ENCODE results near the gene ADGRV1.

Gene ADGRV1

GRCh38 chr5:90871391-90871991 lies 312.9 kb downstream of the ADGRV1 start:
- Histone ChIP-seq H3K27ac (ENCODE audit: low read depth in 2 of 2, low read length in 2 of 2) (peak overlapping the region in 1 of 2 donors; percentile 9), H3K4me3 (ENCODE audit: low read length in 2 of 2) (no peak overlapping the region), H3K27me3 (ENCODE audit: control insufficient read depth in 2 of 2, insufficient read depth in 2 of 2, low read length in 2 of 2) (no peaks in the 10 kb centered on the region), H3K9ac (ENCODE audit: low read depth in 1 of 2, low read length in 2 of 2) (no peak overlapping the region), H3K9me3 (ENCODE audit: control insufficient read depth in 2 of 2, low read length in 2 of 2) (no peaks in the 10 kb centered on the region), H3K36me3 (ENCODE audit: control insufficient read depth in 2 of 2, insufficient read depth in 2 of 2, low read length in 2 of 2) (no peaks in the 10 kb centered on the region), H3K4me1 (ENCODE audit: control insufficient read depth in 2 of 2, insufficient read depth in 2 of 2, low read length in 2 of 2) (peaks cover 0 to 3% of the 10 kb centered on the region in 2 donors)

GRCh38 chr5:90873033-90873517 lies 314.5 kb downstream of the ADGRV1 start:
- H3K9me3 ChIP-seq (ENCODE audit: control insufficient read depth in 2 of 2, low read length in 2 of 2) = no peaks in the 10 kb centered on the region
- H3K4me3 ChIP-seq (ENCODE audit: low read length in 2 of 2) = no peak overlapping the region
- no peaks in the 10 kb centered on the region for H3K27me3 ChIP-seq (ENCODE audit: control insufficient read depth in 2 of 2, insufficient read depth in 2 of 2, low read length in 2 of 2)
- H3K36me3 ChIP-seq (ENCODE audit: control insufficient read depth in 2 of 2, insufficient read depth in 2 of 2, low read length in 2 of 2) = no peaks in the 10 kb centered on the region
- H3K9ac ChIP-seq (ENCODE audit: low read depth in 1 of 2, low read length in 2 of 2) = no peak overlapping the region
- H3K27ac ChIP-seq (ENCODE audit: low read depth in 2 of 2, low read length in 2 of 2) = no peak overlapping the region
- H3K4me1 ChIP-seq (ENCODE audit: control insufficient read depth in 2 of 2, insufficient read depth in 2 of 2, low read length in 2 of 2) = peaks cover 2 to 3% of the 10 kb centered on the region in 2 donors

GRCh38 chr5:90874066-90874465 lies 315.5 kb downstream of the ADGRV1 start:
- Histone ChIP-seq H3K9ac (ENCODE audit: low read depth in 1 of 2, low read length in 2 of 2) (no peak overlapping the region), H3K27ac (ENCODE audit: low read depth in 2 of 2, low read length in 2 of 2) (no peak overlapping the region)

GRCh38 chr5:90875456-90875855 lies 316.9 kb downstream of the ADGRV1 start:
- H3K27ac ChIP-seq (ENCODE audit: low read depth in 2 of 2, low read length in 2 of 2) = no peak overlapping the region
- H3K4me3 ChIP-seq (ENCODE audit: low read length in 2 of 2) = no peak overlapping the region
- H3K27me3 ChIP-seq (ENCODE audit: control insufficient read depth in 2 of 2, insufficient read depth in 2 of 2, low read length in 2 of 2) = no peaks in the 10 kb centered on the region
- H3K9ac ChIP-seq (ENCODE audit: low read depth in 1 of 2, low read length in 2 of 2) = no peak overlapping the region
- H3K4me1 ChIP-seq (ENCODE audit: control insufficient read depth in 2 of 2, insufficient read depth in 2 of 2, low read length in 2 of 2) = peaks cover 3 to 6% of the 10 kb centered on the region in 2 donors
- no peaks in the 10 kb centered on the region for H3K36me3 ChIP-seq (ENCODE audit: control insufficient read depth in 2 of 2, insufficient read depth in 2 of 2, low read length in 2 of 2)
- no peaks in the 10 kb centered on the region for H3K9me3 ChIP-seq (ENCODE audit: control insufficient read depth in 2 of 2, low read length in 2 of 2)

More at GRCh38 chr5:90874066-90874465, 315.5 kb downstream of the ADGRV1 start:
- H3K36me3 ChIP-seq (ENCODE audit: control insufficient read depth in 2 of 2, insufficient read depth in 2 of 2, low read length in 2 of 2) = no peaks in the 10 kb centered on the region
- H3K4me3 ChIP-seq (ENCODE audit: low read length in 2 of 2) = no peak overlapping the region
- H3K9me3 ChIP-seq (ENCODE audit: control insufficient read depth in 2 of 2, low read length in 2 of 2) = no peaks in the 10 kb centered on the region
- H3K27me3 ChIP-seq (ENCODE audit: control insufficient read depth in 2 of 2, insufficient read depth in 2 of 2, low read length in 2 of 2) = no peaks in the 10 kb centered on the region
- peaks cover 3 to 6% of the 10 kb centered on the region in 2 donors for H3K4me1 ChIP-seq (ENCODE audit: control insufficient read depth in 2 of 2, insufficient read depth in 2 of 2, low read length in 2 of 2)

GRCh38 chr5:90876366-90876765 lies 317.8 kb downstream of the ADGRV1 start:
- Histone ChIP-seq H3K27ac (ENCODE audit: low read depth in 2 of 2, low read length in 2 of 2) (no peak overlapping the region), H3K4me1 (ENCODE audit: control insufficient read depth in 2 of 2, insufficient read depth in 2 of 2, low read length in 2 of 2) (peaks cover 3 to 6% of the 10 kb centered on the region in 2 donors), H3K4me3 (ENCODE audit: low read length in 2 of 2) (no peak overlapping the region), H3K9me3 (ENCODE audit: control insufficient read depth in 2 of 2, low read length in 2 of 2) (no peaks in the 10 kb centered on the region), H3K9ac (ENCODE audit: low read depth in 1 of 2, low read length in 2 of 2) (no peak overlapping the region), H3K36me3 (ENCODE audit: control insufficient read depth in 2 of 2, insufficient read depth in 2 of 2, low read length in 2 of 2) (no peaks in the 10 kb centered on the region), H3K27me3 (ENCODE audit: control insufficient read depth in 2 of 2, insufficient read depth in 2 of 2, low read length in 2 of 2) (no peaks in the 10 kb centered on the region)

- no peaks in the 10 kb centered on the region for H3K9me3 ChIP-seq (ENCODE audit: control insufficient read depth in 2 of 2, low read length in 2 of 2)
- H3K36me3 ChIP-seq (ENCODE audit: control insufficient read depth in 2 of 2, insufficient read depth in 2 of 2, low read length in 2 of 2) = no peaks in the 10 kb centered on the region
- no peak overlapping the region for H3K9ac ChIP-seq (ENCODE audit: low read depth in 1 of 2, low read length in 2 of 2)
- H3K27me3 ChIP-seq (ENCODE audit: control insufficient read depth in 2 of 2, insufficient read depth in 2 of 2, low read length in 2 of 2) = no peaks in the 10 kb centered on the region
- no peak overlapping the region for H3K27ac ChIP-seq (ENCODE audit: low read depth in 2 of 2, low read length in 2 of 2)
- no peak overlapping the region for H3K4me3 ChIP-seq (ENCODE audit: low read length in 2 of 2)
- peaks cover 0 to 6% of the 10 kb centered on the region in 2 donors for H3K4me1 ChIP-seq (ENCODE audit: control insufficient read depth in 2 of 2, insufficient read depth in 2 of 2, low read length in 2 of 2)
Observed at GRCh38 chr5:90877049-90877448, 318.5 kb downstream of the ADGRV1 start.

- no peak overlapping the region for H3K9ac ChIP-seq (ENCODE audit: low read depth in 1 of 2, low read length in 2 of 2)
- peaks cover 0 to 6% of the 10 kb centered on the region in 2 donors for H3K4me1 ChIP-seq (ENCODE audit: control insufficient read depth in 2 of 2, insufficient read depth in 2 of 2, low read length in 2 of 2)
- no peaks in the 10 kb centered on the region for H3K27me3 ChIP-seq (ENCODE audit: control insufficient read depth in 2 of 2, insufficient read depth in 2 of 2, low read length in 2 of 2)
- H3K27ac ChIP-seq (ENCODE audit: low read depth in 2 of 2, low read length in 2 of 2) = peak overlapping the region; percentile 58 to 59
- peak overlapping the region in 1 of 2 donors; percentile 7 for H3K4me3 ChIP-seq (ENCODE audit: low read length in 2 of 2)
- no peaks in the 10 kb centered on the region for H3K36me3 ChIP-seq (ENCODE audit: control insufficient read depth in 2 of 2, insufficient read depth in 2 of 2, low read length in 2 of 2)
- H3K9me3 ChIP-seq (ENCODE audit: control insufficient read depth in 2 of 2, low read length in 2 of 2) = no peaks in the 10 kb centered on the region
Observed at GRCh38 chr5:90878081-90878480, 319.5 kb downstream of the ADGRV1 start.

GRCh38 chr5:90878549-90879196 lies 320.1 kb downstream of the ADGRV1 start:
- Histone ChIP-seq H3K27ac (ENCODE audit: low read depth in 2 of 2, low read length in 2 of 2) (peak overlapping the region; percentile 58 to 59), H3K4me1 (ENCODE audit: control insufficient read depth in 2 of 2, insufficient read depth in 2 of 2, low read length in 2 of 2) (peaks cover 0 to 6% of the 10 kb centered on the region in 2 donors), H3K4me3 (ENCODE audit: low read length in 2 of 2) (no peak overlapping the region), H3K36me3 (ENCODE audit: control insufficient read depth in 2 of 2, insufficient read depth in 2 of 2, low read length in 2 of 2) (no peaks in the 10 kb centered on the region), H3K27me3 (ENCODE audit: control insufficient read depth in 2 of 2, insufficient read depth in 2 of 2, low read length in 2 of 2) (no peaks in the 10 kb centered on the region), H3K9ac (ENCODE audit: low read depth in 1 of 2, low read length in 2 of 2) (no peak overlapping the region), H3K9me3 (ENCODE audit: control insufficient read depth in 2 of 2, low read length in 2 of 2) (no peaks in the 10 kb centered on the region)

- H3K27ac ChIP-seq (ENCODE audit: low read depth in 2 of 2, low read length in 2 of 2) = no peak overlapping the region
- H3K9me3 ChIP-seq (ENCODE audit: control insufficient read depth in 2 of 2, low read length in 2 of 2) = no peaks in the 10 kb centered on the region
- no peaks in the 10 kb centered on the region for H3K27me3 ChIP-seq (ENCODE audit: control insufficient read depth in 2 of 2, insufficient read depth in 2 of 2, low read length in 2 of 2)
- no peak overlapping the region for H3K9ac ChIP-seq (ENCODE audit: low read depth in 1 of 2, low read length in 2 of 2)
- peaks cover 0 to 6% of the 10 kb centered on the region in 2 donors for H3K4me1 ChIP-seq (ENCODE audit: control insufficient read depth in 2 of 2, insufficient read depth in 2 of 2, low read length in 2 of 2)
- H3K4me3 ChIP-seq (ENCODE audit: low read length in 2 of 2) = no peak overlapping the region
- H3K36me3 ChIP-seq (ENCODE audit: control insufficient read depth in 2 of 2, insufficient read depth in 2 of 2, low read length in 2 of 2) = no peaks in the 10 kb centered on the region
Observed at GRCh38 chr5:90881626-90882150, 323.1 kb downstream of the ADGRV1 start.

GRCh38 chr5:90882448-90882847 lies 323.9 kb downstream of the ADGRV1 start:
- peaks cover 0 to 6% of the 10 kb centered on the region in 2 donors for H3K4me1 ChIP-seq (ENCODE audit: control insufficient read depth in 2 of 2, insufficient read depth in 2 of 2, low read length in 2 of 2)
- no peak overlapping the region for H3K27ac ChIP-seq (ENCODE audit: low read depth in 2 of 2, low read length in 2 of 2)
- no peaks in the 10 kb centered on the region for H3K27me3 ChIP-seq (ENCODE audit: control insufficient read depth in 2 of 2, insufficient read depth in 2 of 2, low read length in 2 of 2)
- H3K9me3 ChIP-seq (ENCODE audit: control insufficient read depth in 2 of 2, low read length in 2 of 2) = no peaks in the 10 kb centered on the region
- no peaks in the 10 kb centered on the region for H3K36me3 ChIP-seq (ENCODE audit: control insufficient read depth in 2 of 2, insufficient read depth in 2 of 2, low read length in 2 of 2)
- H3K9ac ChIP-seq (ENCODE audit: low read depth in 1 of 2, low read length in 2 of 2) = no peak overlapping the region
- no peak overlapping the region for H3K4me3 ChIP-seq (ENCODE audit: low read length in 2 of 2)
